Uterus (tissue), 4 donors: Measurements from ENCODE around the gene TTC31. TPM values are rescaled to one million over a fixed set of nuclear protein-coding genes. Genes with fewer than 3 reads are reported as not detected.
A peak's percentile ranks its signal among the peaks of the same experiment; 100 is the strongest.

Experiments
- DNase-seq, 2 donors: peaks; one replicate each; pipeline ENCODE4 v3.0.0-alpha.2; 2019 to 2020
- H3K27ac ChIP-seq, 2 donors: fragments of 200-600 bp; sonication (generic); 1 replicate in 1 of 2; 2 replicates in 1 of 2; pipeline ENCODE4 v1.5.1; 2016 to 2018
- H3K27me3 ChIP-seq, 2 donors: fragments of 200-600 bp; sonication (generic); one replicate each; pipeline ENCODE4 v1.5.1; 2018 to 2019; ENCODE audit warnings: control low read depth in 1 of 2
- H3K36me3 ChIP-seq, 2 donors: fragments of 200-600 bp; sonication (generic); one replicate each; pipeline ENCODE4 v1.5.1; 2019; ENCODE audit warnings: control low read depth in 1 of 2
- H3K4me1 ChIP-seq, 2 donors: fragments of 200-600 bp; sonication (generic); one replicate each; pipeline ENCODE4 v1.5.1; 2018 to 2019; ENCODE audit warnings: control low read depth in 1 of 2
- H3K4me3 ChIP-seq, 2 donors: fragments of 200-600 bp; sonication (generic); 1 replicate in 1 of 2; 2 replicates in 1 of 2; pipeline ENCODE4 v1.5.1; 2018 to 2019; ENCODE audit warnings: mild to moderate bottlenecking in 1 of 2
- H3K9me3 ChIP-seq, 2 donors: fragments of 200-600 bp; sonication (generic); one replicate each; pipeline ENCODE4 v1.5.1; 2019; ENCODE audit warnings: control low read depth in 1 of 2
- POLR2A ChIP-seq, 2 donors: fragments of 450-650 bp; IDR thresholded peaks; one replicate each; pipeline ENCODE4 v1.6.1; 2016; ENCODE audit warnings: antibody characterized with exemption in 2 of 2, mild to moderate bottlenecking in 1 of 2, moderate library complexity in 1 of 2
- intact Hi-C: fragments of 100-400 bp; cut with DNase I; formaldehyde crosslinking; loops from one replicate; pipeline ENCODE4 v1.15.1; 2023; ENCODE audit warnings: low total_unique reads
- total RNA-seq, 4 donors: library from RNA; depleted of rRNA in 3 of 4; stranded (reverse); fragments of >200 nt in 3 of 4; gene quantifications; one replicate each; pipeline versions ENCODE4 v1.1.0 to v1.2.4, GENCODE V29; 2014 to 2023
- TF ChIP-seq, protein P1 (sequence below), 4 experiments: fragments of 200-600 bp in 2 of 4; fragments of 450-650 bp in 2 of 4; sonication (generic) in 2 of 4; IDR thresholded peaks; one replicate each; pipeline ENCODE4 v1.5.1; 2016 to 2019; ENCODE audit warnings: antibody characterized with exemption in 4 of 4, mild to moderate bottlenecking in 2 of 4, moderate library complexity in 1 of 4
- donor health status: DM: yes; HTN: yes; CAD: no.

Gene TTC31
- total RNA-seq, 4 donors from 2014 or later: 8.5 to 29.2 (median 17.5) TPM

DNA sequence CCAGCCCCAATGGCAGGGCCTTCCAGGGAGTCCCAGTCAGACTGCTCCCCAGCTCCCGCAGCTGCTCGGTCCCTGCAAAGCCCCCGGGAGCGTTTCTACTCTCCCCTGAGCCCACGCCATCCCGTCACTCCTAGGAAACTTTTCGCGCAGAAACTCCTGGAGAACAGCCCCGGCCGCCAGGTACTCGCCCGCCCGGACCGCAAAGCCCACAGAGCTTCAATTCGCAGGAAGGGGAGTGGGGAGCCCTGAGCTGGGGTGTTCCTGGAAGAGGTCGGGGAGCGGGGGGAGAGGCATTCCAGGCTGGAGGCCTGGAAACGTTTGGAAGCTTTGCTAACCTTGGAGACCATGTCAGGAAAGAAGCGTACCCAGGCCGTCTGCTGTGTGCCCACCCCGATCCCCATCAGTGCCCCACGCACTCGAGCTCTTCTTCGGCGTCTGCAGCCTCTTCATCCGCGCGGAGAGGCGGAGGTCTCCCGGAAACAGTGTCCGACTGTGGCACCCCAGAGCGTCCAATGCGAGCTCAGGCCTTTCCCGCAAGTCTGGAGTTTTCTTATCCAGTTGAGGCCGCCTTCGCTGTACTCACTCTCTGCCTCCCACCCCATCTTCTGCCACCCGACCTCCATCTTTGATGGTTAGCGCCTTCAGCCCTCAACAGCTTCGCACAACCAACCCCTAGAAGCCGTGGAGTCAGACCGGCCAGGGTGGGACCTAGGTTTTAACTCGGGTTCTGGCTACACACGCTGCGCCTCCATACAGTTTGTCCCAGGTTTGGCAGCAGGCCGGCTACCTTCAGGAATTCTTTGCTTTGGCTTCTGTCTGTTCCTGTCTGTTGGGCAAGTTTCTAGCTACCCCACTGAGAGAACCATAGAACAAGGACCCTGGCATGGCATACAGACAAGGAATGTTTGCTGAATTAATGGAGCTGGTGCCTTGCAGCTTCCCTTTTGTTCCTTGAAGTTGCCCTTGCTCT lies 20.9 kb downstream of the TTC31 start:
- Histone ChIP-seq H3K27me3 (peaks cover 4 to 17% of the 10 kb centered on the region in 2 donors), H3K9me3 (no peaks in the 10 kb centered on the region), H3K27ac (peak overlapping the region in 1 of 2 donors; percentile 77), H3K4me3 (peak overlapping the region; percentile 23 to 38), H3K4me1 (peaks cover 0 to 15% of the 10 kb centered on the region in 2 donors), H3K36me3 (no peaks in the 10 kb centered on the region)
- DNase-seq: no peak
- intact Hi-C loops: no loop called here
- TF ChIP-seq, protein P1, sequence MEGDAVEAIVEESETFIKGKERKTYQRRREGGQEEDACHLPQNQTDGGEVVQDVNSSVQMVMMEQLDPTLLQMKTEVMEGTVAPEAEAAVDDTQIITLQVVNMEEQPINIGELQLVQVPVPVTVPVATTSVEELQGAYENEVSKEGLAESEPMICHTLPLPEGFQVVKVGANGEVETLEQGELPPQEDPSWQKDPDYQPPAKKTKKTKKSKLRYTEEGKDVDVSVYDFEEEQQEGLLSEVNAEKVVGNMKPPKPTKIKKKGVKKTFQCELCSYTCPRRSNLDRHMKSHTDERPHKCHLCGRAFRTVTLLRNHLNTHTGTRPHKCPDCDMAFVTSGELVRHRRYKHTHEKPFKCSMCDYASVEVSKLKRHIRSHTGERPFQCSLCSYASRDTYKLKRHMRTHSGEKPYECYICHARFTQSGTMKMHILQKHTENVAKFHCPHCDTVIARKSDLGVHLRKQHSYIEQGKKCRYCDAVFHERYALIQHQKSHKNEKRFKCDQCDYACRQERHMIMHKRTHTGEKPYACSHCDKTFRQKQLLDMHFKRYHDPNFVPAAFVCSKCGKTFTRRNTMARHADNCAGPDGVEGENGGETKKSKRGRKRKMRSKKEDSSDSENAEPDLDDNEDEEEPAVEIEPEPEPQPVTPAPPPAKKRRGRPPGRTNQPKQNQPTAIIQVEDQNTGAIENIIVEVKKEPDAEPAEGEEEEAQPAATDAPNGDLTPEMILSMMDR (IDR thresholded peaks at IDR 0.05): no peak
- TF ChIP-seq POLR2A (IDR thresholded peaks at IDR 0.05): no peak

DNA sequence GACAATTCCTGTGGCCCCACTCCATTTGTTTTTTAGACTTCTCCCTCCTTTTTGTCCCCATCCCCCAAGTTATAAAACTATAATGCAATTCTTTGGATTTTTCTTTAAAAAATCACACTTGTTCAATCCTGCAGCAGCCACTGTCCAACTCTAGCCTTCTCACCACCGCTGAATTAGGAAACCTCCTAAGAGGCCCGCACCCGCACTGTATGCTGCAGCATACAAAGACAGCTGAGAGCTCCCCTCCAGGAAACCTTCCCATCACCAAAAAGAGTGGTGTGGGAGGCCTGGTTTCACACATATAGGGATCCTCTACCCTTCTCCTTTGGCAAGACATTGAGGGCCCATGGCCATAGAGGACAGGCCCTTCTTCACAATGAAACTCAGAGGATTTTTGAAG lies 21.7 kb downstream of the TTC31 start:
- TF ChIP-seq POLR2A (IDR thresholded peaks at IDR 0.05): no peak
- TF ChIP-seq, protein P1 (IDR thresholded peaks at IDR 0.05): no peak
- intact Hi-C loops: no loop called here
- Histone ChIP-seq H3K27me3 (peaks cover 0 to 11% of the 10 kb centered on the region in 2 donors), H3K9me3 (no peaks in the 10 kb centered on the region), H3K4me1 (peaks cover 0 to 9% of the 10 kb centered on the region in 2 donors), H3K4me3 (no peak overlapping the region), H3K36me3 (no peaks in the 10 kb centered on the region), H3K27ac (no peak overlapping the region)
- no peak for DNase-seq

DNA sequence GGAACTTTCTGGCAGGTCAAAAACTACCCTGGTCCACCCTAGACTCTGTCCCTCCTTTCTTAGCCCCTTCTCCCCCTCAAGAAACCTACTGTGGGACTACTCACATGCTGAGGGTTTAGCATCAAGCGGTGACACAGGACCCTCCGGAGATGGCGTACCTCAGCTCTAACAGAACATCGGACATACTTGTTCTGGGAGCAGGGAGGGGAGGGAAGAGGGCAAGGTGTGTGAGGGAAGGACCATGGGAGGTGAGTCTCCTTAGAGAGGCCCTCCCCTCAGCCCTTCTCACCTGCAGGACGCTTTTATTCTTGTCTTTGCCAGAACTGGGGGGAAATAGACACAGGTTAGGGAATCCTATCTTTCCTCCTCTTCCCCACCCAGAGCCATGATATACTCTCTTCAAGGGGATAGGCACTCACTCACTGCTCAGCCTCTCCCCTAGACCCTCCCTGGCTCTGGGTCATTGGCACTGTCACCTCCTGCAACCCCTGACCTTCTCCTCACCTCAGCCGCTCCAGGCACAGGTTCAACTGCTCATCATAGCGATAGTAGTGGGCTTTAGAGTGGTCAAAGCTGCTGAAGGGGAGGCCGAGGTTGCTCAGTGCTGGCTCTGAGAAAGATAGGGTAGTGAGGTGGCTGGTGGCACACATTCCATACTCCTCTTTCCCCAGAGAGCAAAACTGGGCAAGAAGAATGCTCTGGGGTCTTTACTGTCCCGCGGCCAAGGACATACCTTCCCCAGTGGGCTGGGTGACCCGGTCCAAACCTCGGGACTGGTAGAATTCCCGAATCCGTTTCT lies 22.8 kb downstream of the TTC31 start:
- TF ChIP-seq, protein P1 (IDR thresholded peaks at IDR 0.05): no peak
- TF ChIP-seq POLR2A (IDR thresholded peaks at IDR 0.05): no peak
- no peaks in the 10 kb centered on the region for H3K36me3 ChIP-seq
- DNase-seq: no peak
- peaks cover 0 to 9% of the 10 kb centered on the region in 2 donors for H3K4me1 ChIP-seq
- H3K4me3 ChIP-seq: no peak overlapping the region
- peaks cover 0 to 4% of the 10 kb centered on the region in 2 donors for H3K27me3 ChIP-seq
- intact Hi-C loops: no loop called here
- H3K9me3 ChIP-seq: no peaks in the 10 kb centered on the region
- H3K27ac ChIP-seq: no peak overlapping the region

DNA sequence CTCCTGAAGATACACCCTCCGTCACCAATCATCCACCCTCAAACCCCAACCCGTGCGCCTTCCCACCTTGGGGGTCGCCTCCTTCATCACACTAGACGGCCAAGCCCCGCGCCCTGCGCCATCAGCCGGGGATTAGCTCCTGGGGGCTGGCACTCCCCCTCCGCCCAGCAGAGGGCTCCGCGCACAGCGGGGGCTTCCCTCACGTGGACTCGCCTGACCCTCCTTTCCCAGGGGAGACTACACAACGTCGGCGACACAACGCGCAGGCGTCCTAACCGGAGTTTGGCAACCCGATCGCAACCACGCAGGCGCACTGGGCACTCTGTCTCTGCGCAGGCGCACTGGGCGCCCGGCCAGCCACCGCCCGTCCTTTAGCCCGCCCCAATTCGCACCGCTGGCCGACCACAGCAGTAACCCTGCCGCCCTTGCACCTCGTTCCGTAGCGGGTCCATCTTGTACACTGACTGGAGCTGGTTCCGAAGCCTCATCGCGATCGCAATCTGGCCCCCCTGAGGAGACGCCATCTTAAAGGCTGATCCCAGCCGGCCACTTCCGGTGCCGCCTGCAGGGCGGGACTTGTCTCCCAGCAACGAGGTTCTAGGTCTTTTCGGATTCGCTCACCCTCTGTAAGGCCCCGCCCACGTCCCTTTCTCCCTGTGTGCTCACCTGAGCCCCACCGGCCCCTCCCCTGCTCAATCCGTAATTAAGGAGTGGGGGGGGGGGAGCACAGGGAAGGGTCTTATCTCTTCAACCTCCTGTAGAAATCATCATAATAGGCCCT lies 24.5 kb downstream of the TTC31 start, which contains the start of gene PCGF1:
TSS of gene PCGF1 (minus strand) at position 551 of the 781 bp plus-strand sequence. CDS start at position 524, 27 bp downstream.
- Histone ChIP-seq H3K4me1 (peaks cover 0 to 9% of the 10 kb centered on the region in 2 donors), H3K27me3 (no peaks in the 10 kb centered on the region), H3K27ac (peak within 1 kb of the TSS; percentile 97 to 99), H3K4me3 (peak within 1 kb of the TSS; percentile 72 to 73), H3K36me3 (no peaks in the 10 kb centered on the region), H3K9me3 (no peaks in the 10 kb centered on the region)
- peak; percentile 99 to 100 for DNase-seq
- intact Hi-C loops: no loop called here
- peak; percentile 7 to 60 for TF ChIP-seq POLR2A (IDR thresholded peaks at IDR 0.05)
- TF ChIP-seq, protein P1 (IDR thresholded peaks at IDR 0.05): peak in 2 of 4 experiments; percentile 37 to 39
